Stimulated activated CD4-positive, alpha-beta T cell treated with anti-CD3 and anti-CD28 coated beads, Interleukin-15, amount 100 ng/mL, for 24 hours (primary cell): ENCODE measurements around the gene TAS1R2.

ENCODE experiments used
- DNase-seq: peaks from one replicate; pipeline ENCODE4 v3.0.0-alpha.2; 2020

TAS1R2 gene

GRCh38 chr1:18796950-18797349 lies 62.5 kb downstream of the TAS1R2 start:
- DNase-seq = no peak

DNA sequence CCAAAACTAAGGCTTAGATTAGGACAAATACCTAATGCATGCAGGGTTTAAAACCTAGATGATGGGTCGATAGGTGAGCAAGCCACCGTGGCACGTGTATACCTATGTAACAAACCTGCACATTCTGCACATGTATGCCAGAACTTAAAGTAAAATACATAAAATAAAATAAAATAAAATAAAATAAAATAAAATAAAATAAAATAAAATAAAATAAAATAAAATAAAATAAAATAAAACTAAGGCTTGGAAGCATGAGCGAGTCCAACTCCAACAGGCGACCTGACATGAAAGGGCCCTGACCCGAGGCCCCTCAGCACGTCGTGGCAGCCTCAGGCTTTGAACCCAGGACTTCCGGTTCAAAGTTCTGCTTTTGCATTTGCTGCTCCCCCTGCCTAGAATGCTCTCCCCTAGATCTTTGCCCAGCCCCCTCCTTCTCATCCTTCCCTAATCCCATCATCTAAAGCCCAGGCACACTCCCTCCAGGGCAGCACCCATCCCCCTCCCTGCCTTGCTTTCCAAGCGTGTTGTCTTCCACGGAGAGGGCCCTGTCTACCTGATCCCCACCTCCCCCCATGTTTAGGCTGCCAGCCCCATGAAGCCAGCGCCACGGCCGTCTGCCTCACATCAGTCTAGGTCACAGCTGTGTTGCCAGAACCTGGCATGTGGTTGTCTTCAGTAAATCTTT lies 64.3 kb downstream of the TAS1R2 start:
- no peak for DNase-seq

DNA sequence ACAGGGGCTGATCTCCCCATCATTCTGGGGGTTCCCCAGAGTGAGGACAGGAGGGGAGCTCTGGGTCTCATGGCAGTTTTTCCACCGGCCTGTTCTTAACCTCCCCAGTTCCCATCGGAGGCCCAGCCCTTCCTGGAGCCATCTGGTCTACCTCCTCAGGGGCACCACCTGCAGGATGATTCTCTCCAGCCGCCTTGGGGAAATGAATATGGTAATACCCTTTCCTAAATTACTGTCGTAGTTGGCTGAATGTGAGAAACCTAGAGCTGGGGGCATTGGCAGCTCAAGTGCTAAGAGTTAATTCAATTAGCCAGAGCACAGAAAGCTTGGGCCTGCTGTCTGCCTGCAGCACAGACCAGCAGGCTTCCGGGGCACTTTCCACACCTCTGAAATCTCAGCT lies 64.9 kb downstream of the TAS1R2 start:
- DNase-seq = no peak

GRCh38 chr1:18794051-18794450 lies 65.4 kb downstream of the TAS1R2 start:
- DNase-seq = no peak

- no peak for DNase-seq
Observed at GRCh38 chr1:18793164-18793563, 66.3 kb downstream of the TAS1R2 start.

DNA sequence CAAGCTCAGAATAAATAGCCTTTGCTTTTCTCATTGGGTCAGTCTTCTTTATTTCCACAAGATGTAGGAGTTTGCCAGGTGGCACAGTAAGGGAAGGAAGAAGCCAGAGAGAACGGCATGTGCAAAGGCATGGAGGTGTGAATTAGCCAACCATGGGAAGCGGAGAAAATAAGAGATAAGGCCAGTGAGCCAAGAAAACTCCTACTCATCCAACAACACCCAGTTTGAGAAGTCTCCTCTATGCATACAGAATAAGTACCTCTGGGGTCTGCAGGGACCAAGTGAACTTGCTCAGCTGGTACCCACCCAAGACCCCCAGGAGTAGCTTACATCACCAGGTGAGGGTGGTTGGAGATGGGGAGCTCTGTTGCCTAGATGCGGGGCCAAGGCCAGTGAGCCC lies 66.7 kb downstream of the TAS1R2 start:
- DNase-seq = no peak
